IPS DF 4.7 (cell line): ENCODE measurements around the gene TRPM5.

Source experiments
- DNase-seq: peaks from one replicate; pipeline ENCODE4 v3.0.0-alpha.2; 2013; ENCODE audit warnings: low spot score; ENCODE audit errors: extremely low read depth

Gene TRPM5

GRCh38 chr11:2458321-2458720, 14.0 kb upstream of the TRPM5 start:
- no peak for DNase-seq

GRCh38 chr11:2453436-2453835, 9.1 kb upstream of the TRPM5 start:
- no peak for DNase-seq

DNA sequence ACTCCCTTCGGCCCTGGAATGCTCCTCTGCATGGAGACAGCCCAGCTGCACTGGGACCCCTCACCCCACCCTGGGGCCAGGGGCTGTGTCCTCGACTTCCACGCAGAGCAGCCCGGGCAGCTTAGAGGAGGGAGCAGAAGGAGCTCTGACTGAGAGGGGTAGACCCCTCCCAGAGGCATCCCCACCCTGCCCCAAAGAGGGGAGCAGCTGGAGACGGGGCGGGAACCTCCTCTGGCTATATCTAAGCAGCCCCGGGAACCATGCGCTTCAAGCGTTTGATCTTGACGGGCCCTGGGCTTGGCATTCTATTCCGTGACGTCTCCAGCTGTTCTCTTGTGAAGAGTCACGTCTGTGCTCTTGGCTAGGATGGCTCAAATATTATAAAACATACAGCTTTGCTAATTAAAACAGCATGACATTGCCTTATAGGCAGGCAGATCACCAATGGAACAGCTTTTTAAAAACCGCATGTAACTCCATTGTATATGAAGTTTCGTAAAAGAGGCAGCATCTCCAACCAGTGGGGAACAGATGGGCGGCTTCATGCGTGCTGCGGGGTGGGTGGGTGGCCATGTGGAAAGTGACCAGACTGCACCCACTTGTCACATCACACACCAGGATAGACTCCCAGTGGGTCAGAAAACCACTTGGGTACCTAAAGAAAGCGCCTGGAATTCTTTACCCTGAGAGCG, 8.2 kb upstream of the TRPM5 start:
- DNase-seq: no peak

- DNase-seq: no peak
Observed at GRCh38 chr11:2451916-2452315, 7.6 kb upstream of the TRPM5 start.

- no peak for DNase-seq
Observed at GRCh38 chr11:2451336-2451735, 7.0 kb upstream of the TRPM5 start.

- DNase-seq: no peak
Observed at GRCh38 chr11:2450321-2451041, 6.2 kb upstream of the TRPM5 start.

GRCh38 chr11:2449548-2450320, 5.4 kb upstream of the TRPM5 start:
- DNase-seq: no peak

- no peak for DNase-seq
Observed at GRCh38 chr11:2448661-2449547, 4.6 kb upstream of the TRPM5 start.

DNA sequence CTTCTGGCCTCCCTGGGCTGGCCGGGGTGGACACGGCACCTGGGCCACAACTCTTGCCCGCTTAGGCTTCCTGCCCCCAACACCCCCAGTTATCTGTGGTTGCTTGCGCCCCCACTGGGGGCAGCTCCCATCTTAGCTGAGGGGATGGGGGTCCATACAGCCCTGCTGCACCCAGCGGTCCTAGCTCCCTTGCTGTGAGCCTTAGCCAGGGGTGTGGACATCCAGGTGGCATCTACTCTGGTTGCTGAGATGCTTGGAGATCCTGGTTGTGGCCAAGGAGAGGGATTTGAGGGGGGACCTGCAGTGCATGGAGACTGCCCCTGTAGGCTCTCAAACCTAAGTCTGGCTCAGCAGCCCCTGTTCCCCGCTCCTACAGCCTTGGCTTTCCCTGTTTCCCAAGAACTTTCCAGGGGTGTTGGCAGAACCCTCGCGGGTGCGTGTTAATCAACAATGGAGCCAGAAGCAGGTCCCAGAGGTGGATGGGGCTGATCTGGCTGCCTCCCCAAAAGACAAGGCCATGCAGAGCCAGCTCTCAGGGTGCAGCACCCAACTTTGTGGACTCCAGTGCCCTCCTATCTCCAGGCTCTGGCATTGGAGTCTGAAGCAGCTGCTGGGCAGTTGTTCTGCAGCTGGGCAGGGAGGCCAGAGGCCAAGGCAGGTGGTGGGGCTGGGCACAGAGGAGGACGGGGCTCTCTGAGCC, 3.8 kb upstream of the TRPM5 start:
- DNase-seq: no peak

- DNase-seq: no peak
Observed at GRCh38 chr11:2447253-2447950, 3.1 kb upstream of the TRPM5 start.

- no peak for DNase-seq
Observed at GRCh38 chr11:2446590-2447252, 2.4 kb upstream of the TRPM5 start.

DNA sequence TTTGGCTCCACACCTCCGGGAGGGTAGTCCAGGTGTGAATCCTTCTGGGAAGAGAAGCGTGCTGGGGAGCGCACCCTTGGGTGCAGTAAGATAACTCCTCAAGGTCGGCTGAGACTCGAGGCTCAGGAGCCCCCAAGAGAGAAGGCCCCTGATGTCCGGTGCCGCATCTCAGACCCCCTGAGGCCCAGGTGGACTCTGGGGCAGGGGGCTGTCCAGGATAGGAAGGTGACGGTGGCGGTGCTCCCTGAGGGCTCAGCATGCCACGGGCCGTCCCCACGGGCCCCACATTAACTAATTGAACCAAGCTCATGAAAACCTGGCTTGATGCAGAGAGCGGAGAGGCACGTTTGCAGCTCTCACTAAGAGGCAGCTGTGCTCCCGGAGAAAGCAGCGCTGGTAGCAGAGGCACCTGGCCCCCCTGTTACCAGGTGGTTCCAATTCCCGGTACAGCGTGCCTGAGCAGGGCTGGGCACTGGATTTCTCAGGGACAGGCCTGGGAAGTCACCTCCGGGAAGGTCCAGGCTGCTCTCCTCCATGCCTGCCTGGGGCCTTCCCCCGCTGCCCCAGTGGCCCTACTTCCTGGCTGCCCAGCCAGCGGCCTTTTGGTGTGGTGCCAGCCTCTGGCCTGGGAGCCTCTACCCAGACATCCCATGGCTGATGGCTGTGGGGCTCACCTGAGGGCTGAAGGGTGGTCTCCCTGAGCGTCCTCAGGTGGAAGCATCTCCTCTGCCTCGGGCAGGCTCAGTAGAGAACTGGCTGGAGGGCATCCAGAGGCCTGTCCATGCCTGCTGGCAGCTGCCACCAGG, 1.6 kb upstream of the TRPM5 start:
- DNase-seq: no peak

DNA sequence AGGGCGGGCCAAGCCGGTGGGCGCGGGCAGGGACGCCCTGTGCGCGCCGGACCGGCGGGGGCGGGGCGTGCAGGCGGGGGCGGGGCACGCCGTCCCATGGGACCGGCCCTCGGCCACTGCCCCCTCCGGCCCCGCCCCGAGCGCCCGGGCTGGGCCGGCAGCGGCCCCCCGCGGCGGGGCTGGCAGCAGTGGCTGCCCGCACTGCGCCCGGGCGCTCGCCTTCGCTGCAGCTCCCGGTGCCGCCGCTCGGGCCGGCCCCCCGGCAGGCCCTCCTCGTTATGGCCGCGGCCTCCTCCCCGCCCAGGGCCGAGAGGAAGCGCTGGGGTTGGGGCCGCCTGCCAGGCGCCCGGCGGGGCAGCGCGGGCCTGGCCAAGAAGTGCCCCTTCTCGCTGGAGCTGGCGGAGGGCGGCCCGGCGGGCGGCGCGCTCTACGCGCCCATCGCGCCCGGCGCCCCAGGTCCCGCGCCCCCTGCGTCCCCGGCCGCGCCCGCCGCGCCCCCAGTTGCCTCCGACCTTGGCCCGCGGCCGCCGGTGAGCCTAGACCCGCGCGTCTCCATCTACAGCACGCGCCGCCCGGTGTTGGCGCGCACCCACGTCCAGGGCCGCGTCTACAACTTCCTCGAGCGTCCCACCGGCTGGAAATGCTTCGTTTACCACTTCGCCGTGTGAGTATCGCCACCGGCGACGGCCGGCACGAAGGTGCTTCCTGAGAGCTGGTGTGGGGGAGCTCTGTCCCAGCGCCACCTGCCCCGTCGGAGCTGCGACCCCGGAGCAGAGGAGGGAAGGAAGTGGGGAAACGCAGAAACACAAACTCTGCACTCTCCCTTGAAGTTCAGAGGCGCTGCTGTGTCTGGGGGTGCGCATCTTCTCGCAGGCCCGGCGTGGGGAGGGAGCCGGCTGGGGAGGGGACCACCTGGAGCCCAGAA, 769 bp upstream of the TRPM5 start, which contains the start of gene KCNQ1:
TSS of gene KCNQ1 (plus strand) at position 188 of the 925 bp plus-strand sequence. CDS start at position 279, 91 bp downstream.
- no peak for DNase-seq

DNA sequence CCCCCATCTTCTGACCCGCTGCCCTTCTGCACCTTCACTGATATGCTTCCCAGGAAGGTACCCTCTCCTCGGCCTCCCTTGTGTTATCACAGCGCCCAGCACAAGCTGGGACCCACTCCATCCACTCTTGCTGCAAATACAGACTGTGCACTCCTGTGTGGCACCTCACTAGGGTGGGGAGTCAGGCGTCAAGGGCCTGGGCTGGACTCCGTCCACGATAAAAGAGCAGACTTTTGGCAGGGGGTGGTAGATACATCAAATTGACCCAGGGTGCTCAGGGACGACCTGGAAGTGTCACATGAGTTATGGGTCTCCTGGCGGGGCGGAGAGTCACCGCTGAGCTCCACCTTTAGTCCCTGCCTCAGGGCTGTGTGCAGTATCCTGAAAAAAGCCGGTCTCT, 908 bp downstream of the TRPM5 start:
- no peak for DNase-seq

DNA sequence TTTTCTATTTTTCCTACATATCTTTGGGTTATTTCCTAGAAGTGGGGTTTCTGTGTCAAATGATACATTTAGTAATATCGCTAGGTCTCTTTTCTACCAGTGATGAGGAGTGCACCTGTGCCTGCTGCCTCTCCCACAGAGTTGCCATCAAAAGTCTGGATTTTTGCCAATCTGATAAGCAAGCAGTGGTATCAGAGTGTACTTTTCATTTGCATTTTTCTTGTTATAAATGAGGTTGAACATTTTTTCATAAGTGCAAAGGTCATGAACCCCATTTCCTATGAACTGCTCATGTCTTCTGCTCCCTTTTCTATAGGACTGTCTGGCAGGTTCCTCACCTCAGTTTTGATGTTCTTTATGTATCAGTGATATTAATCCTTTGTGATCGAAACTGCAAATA, 1.7 kb downstream of the TRPM5 start:
- no peak for DNase-seq

GRCh38 chr11:2441171-2441570, 3.1 kb downstream of the TRPM5 start:
- no peak for DNase-seq

GRCh38 chr11:2440646-2441045, 3.7 kb downstream of the TRPM5 start:
- no peak for DNase-seq

DNA sequence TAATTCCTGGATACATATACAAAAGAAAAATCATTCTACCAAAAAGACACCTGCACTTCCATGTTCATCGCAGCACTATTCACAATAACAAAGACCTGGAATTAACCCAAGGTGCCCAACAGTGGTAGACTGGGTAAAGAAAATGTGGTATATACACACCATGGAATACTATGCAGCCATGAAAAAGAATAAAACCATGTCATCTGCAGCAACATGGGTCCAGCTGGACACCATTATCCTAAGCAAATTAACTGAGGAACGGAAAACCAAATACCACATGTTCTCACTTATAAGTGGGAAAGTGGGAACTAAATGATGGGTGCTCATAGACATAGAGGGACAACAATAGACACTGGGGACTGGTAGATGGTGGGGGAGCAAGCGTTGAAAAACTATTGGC, 4.5 kb downstream of the TRPM5 start:
- no peak for DNase-seq
